Fibroblast of the aortic adventitia (primary cell): ENCODE measurements around the gene DLST. TPM values are rescaled to one million over a fixed set of nuclear protein-coding genes. Genes with fewer than 3 reads are reported as not detected.

Experiments used
- DNase-seq: peaks from one replicate; pipeline ENCODE4 v3.0.0-alpha.2; 2010; ENCODE audit warnings: low read depth
- H3K4me3 ChIP-seq: 2 replicates; pipeline ENCODE4 v1.5.1; 2011; ENCODE audit warnings: low read depth, mild to moderate bottlenecking, control low read depth, low read length, moderate library complexity
- total RNA-seq: library from RNA; depleted of rRNA; stranded (reverse); fragments of >200 nt; gene quantifications from 2 replicates; pipeline ENCODE4 v1.2.3, GENCODE V29; 2012; ENCODE audit warnings: low replicate concordance
- TF ChIP-seq, protein P1 (sequence below): IDR thresholded peaks from 2 replicates; pipeline ENCODE4 v1.5.1; 2011; ENCODE audit warnings: mild to moderate bottlenecking, low read length, control low read depth, inconsistent platforms; ENCODE audit not compliant: insufficient read depth

Gene DLST
- total RNA-seq, 1 donor: 68.5 TPM

DNA sequence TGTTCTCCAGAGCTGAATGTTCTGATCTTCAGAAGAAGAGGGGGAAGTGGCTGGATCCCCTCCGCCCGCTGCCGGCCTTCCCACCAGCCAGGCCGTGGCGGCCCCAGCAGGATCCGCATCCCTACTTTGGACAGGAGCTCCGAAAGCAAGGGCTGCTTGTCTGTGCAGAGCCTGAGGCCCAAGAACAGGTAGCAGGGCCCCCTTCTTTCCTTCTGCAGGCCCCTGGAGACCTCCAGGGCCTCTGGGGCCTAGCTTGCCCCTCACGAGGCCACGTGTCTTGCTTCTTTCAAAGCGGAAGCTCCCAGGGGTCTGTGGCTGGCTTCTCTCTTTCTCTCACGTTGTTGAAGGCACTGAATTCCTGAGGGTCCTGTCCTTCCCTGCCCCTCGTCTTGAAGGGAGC, 60.5 kb downstream of the DLST start:
- TF ChIP-seq, protein P1, sequence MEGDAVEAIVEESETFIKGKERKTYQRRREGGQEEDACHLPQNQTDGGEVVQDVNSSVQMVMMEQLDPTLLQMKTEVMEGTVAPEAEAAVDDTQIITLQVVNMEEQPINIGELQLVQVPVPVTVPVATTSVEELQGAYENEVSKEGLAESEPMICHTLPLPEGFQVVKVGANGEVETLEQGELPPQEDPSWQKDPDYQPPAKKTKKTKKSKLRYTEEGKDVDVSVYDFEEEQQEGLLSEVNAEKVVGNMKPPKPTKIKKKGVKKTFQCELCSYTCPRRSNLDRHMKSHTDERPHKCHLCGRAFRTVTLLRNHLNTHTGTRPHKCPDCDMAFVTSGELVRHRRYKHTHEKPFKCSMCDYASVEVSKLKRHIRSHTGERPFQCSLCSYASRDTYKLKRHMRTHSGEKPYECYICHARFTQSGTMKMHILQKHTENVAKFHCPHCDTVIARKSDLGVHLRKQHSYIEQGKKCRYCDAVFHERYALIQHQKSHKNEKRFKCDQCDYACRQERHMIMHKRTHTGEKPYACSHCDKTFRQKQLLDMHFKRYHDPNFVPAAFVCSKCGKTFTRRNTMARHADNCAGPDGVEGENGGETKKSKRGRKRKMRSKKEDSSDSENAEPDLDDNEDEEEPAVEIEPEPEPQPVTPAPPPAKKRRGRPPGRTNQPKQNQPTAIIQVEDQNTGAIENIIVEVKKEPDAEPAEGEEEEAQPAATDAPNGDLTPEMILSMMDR: no peak
- DNase-seq: no peak
- H3K4me3 ChIP-seq: no peak overlapping the region

DNA sequence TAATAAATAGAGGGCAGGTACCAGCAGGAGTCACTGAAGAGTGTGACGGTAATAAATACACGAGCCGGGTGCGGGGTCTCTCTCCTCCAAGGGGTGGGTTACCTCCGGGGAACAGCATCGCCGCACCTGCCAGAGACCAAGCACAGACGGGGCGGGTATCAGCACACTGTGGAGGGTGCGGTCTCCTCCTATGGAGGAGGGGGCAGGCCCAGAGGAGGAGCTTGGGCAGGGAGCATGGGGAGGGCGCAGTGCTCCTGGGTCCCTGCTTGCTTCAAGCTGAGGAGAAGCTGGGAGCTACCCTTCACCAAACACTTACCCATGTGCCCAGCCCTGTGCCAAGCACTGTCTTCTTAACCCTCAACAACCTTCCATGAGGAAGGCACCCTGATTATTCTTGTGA, 60.9 kb downstream of the DLST start:
- TF ChIP-seq, protein P1: no peak
- no peak for DNase-seq
- H3K4me3 ChIP-seq: no peak overlapping the region

- DNase-seq: peak; percentile 16
Observed at GRCh38 chr14:74945261-74945851, 63.6 kb downstream of the DLST start.

DNA sequence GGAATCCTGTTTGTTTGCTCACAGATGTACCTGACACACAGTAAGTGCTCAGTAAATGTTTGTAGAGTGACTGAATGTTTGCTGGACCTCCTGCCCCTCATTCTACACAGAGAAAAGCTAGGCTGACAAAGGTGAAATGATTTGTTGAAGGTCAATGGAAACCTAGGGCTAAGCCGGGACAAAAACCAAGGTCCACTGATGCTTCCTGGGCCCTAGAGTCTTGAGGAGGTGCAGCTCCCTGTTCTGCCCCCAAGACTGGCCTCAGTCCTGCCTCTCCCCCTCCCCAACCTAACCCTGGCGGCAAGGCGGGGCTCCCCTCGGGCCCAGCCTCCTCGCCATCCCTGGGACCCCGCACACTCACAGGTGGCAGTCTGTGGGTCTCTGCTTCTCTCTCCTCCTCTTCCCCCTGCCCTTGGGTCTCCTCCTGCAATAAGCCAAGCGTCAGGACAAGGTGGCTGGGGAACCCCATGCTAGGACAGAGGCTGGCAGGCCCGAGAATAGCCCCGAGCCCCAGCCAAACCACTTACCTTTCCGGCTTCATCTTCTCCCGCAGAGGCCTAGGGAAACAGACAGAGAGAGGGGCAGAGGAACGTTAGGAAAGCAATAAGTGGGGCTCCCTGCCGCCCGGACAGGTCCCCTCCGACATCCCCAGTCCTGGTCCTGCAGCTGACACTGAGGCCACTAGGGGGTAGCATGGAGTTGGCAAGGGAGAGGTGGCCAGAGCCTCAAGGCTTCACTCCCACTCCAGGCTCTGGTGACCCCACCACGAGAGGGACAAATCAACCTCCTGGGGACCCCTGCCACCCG, 64.3 kb downstream of the DLST start:
- H3K4me3 ChIP-seq: no peak overlapping the region
- DNase-seq: peak; percentile 73
- TF ChIP-seq, protein P1: peak; percentile 98

More at GRCh38 chr14:74945261-74945851, 63.6 kb downstream of the DLST start:
- TF ChIP-seq, protein P1: peak; percentile 57
- no peak overlapping the region for H3K4me3 ChIP-seq

DNA sequence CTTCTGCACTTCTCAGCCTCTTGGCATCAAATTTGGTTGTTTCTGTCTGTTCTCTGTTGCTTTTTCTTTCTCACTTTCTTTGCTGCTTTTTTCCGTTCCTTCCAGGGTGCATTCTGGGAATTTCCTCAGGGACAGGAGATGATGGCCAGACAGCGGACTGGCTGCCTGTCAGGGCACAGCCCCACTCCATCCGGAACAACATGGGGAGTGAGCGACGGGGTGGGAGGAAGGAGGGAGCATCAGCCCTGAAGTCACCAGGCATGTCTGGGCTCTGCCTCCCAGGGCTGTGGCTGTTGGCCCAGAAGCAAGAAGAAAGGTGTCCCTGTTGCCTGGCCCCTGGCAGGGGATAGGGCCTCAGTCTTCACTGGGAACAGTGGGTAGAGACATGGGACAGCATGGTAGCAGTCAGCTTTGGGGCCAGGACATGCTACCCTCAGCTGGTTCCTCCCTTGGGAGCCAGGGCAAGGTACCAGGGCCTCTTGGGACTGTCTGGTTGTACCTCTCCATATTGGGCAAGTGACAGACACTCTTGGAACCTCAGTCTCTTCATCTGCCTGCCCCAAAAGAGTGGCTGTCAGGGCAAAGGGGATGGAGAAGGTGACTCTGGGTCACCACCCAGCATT, 65.1 kb downstream of the DLST start:
- no peak overlapping the region for H3K4me3 ChIP-seq
- DNase-seq: no peak
- TF ChIP-seq, protein P1: no peak

DNA sequence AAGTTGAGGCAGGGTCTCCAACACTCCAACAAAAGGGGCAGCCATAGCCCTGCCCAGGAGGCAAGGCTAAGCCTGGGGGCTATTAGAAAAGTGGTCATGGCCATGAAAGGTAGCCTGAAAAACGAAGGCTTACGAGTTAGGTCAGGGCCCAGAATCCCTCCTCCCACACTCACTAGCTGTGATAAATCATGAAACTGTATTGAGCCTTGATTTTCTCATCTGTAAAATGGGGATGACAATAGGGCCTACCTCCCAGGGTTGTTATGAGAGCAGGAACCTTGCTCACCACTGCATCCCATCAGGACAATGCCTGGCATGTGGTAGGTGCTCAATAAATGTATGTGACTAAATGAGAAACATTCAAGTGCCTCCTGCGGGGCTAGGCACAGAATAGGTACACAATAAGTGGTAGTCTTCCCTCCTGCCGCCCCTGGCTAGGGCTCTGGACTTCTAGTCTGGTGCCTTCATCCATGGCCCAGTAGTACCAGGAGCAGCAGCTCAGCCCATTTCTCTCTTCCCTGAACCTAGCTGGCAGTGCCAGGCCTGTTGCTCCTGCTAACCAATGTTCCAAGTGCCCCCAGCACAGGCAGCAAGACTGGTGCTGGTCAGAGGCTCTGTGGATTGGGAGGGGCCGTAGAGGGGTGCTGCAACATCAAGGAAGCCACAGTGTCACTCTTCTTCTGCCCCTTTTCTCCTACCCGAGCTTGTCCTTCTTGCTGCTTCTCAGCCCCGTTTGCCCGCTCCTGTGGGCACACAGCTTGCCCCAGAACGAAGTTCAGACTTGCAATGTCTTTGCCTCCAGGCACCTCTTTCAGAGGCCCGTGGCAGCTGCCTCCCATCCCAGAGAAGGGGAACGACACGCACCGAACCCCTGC, 65.9 kb downstream of the DLST start:
- no peak overlapping the region for H3K4me3 ChIP-seq
- DNase-seq: no peak
- TF ChIP-seq, protein P1: no peak
